H9 (cell line): ENCODE data around the gene OS9. TPM values are rescaled to one million over a fixed set of nuclear protein-coding genes. Genes with fewer than 3 reads are reported as not detected.
"Not testable (repeated sequence)": the region's sequence is repeated elsewhere in the genome, so short reads cannot be mapped to it uniquely, and the experiment has no call there.

ENCODE experiments used
- DNase-seq: peaks from one replicate; pipeline ENCODE4 v3.0.0-alpha.2; 2017
- H2AFZ ChIP-seq: one replicate; pipeline ENCODE4 v1.6.1; 2013; ENCODE audit warnings: mild to moderate bottlenecking, low read length, control low read depth, moderate library complexity
- H2AK5ac ChIP-seq: 2 replicates; pipeline ENCODE4 v1.6.1; 2013; ENCODE audit warnings: low read length, control low read depth, mixed read lengths; ENCODE audit not compliant: insufficient read length
- H2BK120ac ChIP-seq: one replicate; pipeline ENCODE4 v1.6.1; 2013; ENCODE audit warnings: low read depth, mild to moderate bottlenecking, low read length, control low read depth, inconsistent platforms; ENCODE audit not compliant: poor library complexity, severe bottlenecking
- H2BK12ac ChIP-seq: 2 replicates; pipeline ENCODE4 v1.6.1; 2013; ENCODE audit warnings: low read length, control low read depth, mixed read lengths, low read depth; ENCODE audit not compliant: insufficient read length
- H2BK15ac ChIP-seq: 2 replicates; pipeline ENCODE4 v1.6.1; 2013; ENCODE audit warnings: low read depth, low read length, control low read depth
- H2BK20ac ChIP-seq: one replicate; pipeline ENCODE4 v1.6.1; 2013; ENCODE audit warnings: low read depth, mild to moderate bottlenecking, low read length, control low read depth, inconsistent platforms; ENCODE audit not compliant: poor library complexity, severe bottlenecking
- H2BK5ac ChIP-seq: 2 replicates; pipeline ENCODE4 v1.6.1; 2013; ENCODE audit warnings: low read length, control low read depth, mixed read lengths; ENCODE audit not compliant: insufficient read length
- H3K14ac ChIP-seq: 2 replicates; pipeline ENCODE4 v1.6.1; 2013; ENCODE audit warnings: low read length, control low read depth; ENCODE audit not compliant: insufficient read depth
- H3K18ac ChIP-seq: 2 replicates; pipeline ENCODE4 v1.6.1; 2013; ENCODE audit warnings: low read depth, mild to moderate bottlenecking, mixed read lengths, low read length, control low read depth; ENCODE audit not compliant: insufficient read length
- H3K23ac ChIP-seq: 2 replicates; pipeline ENCODE4 v1.6.1; 2013; ENCODE audit warnings: low read length, control low read depth, mixed read lengths, low read depth; ENCODE audit not compliant: insufficient read length
- H3K23me2 ChIP-seq: 2 replicates; pipeline ENCODE4 v1.6.1; 2013; ENCODE audit warnings: low read depth, mild to moderate bottlenecking, mixed read lengths, low read length, control low read depth; ENCODE audit not compliant: insufficient read length, poor library complexity, severe bottlenecking
- H3K27ac ChIP-seq: 2 replicates; pipeline ENCODE4 v1.5.1; 2013; ENCODE audit warnings: low read length, control low read depth, mixed read lengths, low read depth; ENCODE audit not compliant: insufficient read length
- H3K27me3 ChIP-seq: 2 replicates; pipeline ENCODE4 v1.6.1; 2013; ENCODE audit warnings: low read length, control low read depth, inconsistent platforms; ENCODE audit not compliant: insufficient read depth
- H3K4ac ChIP-seq: 2 replicates; pipeline ENCODE4 v1.6.1; 2013; ENCODE audit warnings: low read depth, mild to moderate bottlenecking, control low read depth, inconsistent platforms, low read length, moderate library complexity
- H3K4me1 ChIP-seq: 2 replicates; pipeline ENCODE4 v1.6.1; 2013; ENCODE audit warnings: low read length, control low read depth, inconsistent platforms; ENCODE audit not compliant: insufficient read depth
- H3K4me2 ChIP-seq: 2 replicates; pipeline ENCODE4 v1.6.1; 2013; ENCODE audit warnings: low read length, control low read depth, mixed read lengths; ENCODE audit not compliant: insufficient read length, insufficient read depth
- H3K56ac ChIP-seq: 2 replicates; pipeline ENCODE4 v1.6.1; 2013; ENCODE audit warnings: low read depth, mild to moderate bottlenecking, mixed read lengths, low read length, control low read depth; ENCODE audit not compliant: insufficient read length
- H3K79me1 ChIP-seq: 2 replicates; pipeline ENCODE4 v1.6.1; 2013; ENCODE audit warnings: low read depth, mild to moderate bottlenecking, moderate library complexity, low read length, control low read depth, inconsistent platforms; ENCODE audit not compliant: insufficient read depth, poor library complexity, severe bottlenecking
- H3K79me2 ChIP-seq: 2 replicates; pipeline ENCODE4 v1.6.1; 2013; ENCODE audit warnings: low read length, control low read depth, inconsistent platforms; ENCODE audit not compliant: insufficient read depth
- H3K9ac ChIP-seq: 2 replicates; pipeline ENCODE4 v1.6.1; 2013; ENCODE audit warnings: low read length, control low read depth, mixed read lengths; ENCODE audit not compliant: insufficient read length; ENCODE audit errors: extremely low read depth
- H3K9me3 ChIP-seq: one replicate; pipeline ENCODE4 v1.6.1; 2013; ENCODE audit warnings: low read depth, low read length, inconsistent platforms; ENCODE audit not compliant: control insufficient read depth
- H3T11ph ChIP-seq: one replicate; pipeline ENCODE4 v1.6.1; 2013; ENCODE audit warnings: mild to moderate bottlenecking, low read length, control low read depth, inconsistent platforms
- H4K20me1 ChIP-seq: one replicate; pipeline ENCODE4 v1.6.1; 2013; ENCODE audit not compliant: control insufficient read depth, insufficient read length, insufficient read depth
- H4K5ac ChIP-seq: 2 replicates; pipeline ENCODE4 v1.6.1; 2013; ENCODE audit warnings: low read depth, mild to moderate bottlenecking, mixed read lengths, low read length, control low read depth; ENCODE audit not compliant: insufficient read length
- H4K8ac ChIP-seq: replicated peaks from 2 replicates; pipeline ENCODE4 v1.6.1; 2013; ENCODE audit warnings: low read length, control low read depth, mixed read lengths, low read depth; ENCODE audit not compliant: insufficient read length
- H4K91ac ChIP-seq: 2 replicates; pipeline ENCODE4 v1.6.1; 2013; ENCODE audit warnings: low read depth, mild to moderate bottlenecking, moderate library complexity, mixed read lengths, low read length, control low read depth; ENCODE audit not compliant: insufficient read length
- H3K27ac Mint-ChIP-seq, 3 experiments: 2 replicates in 2 of 3; 3 replicates in 1 of 3; pipeline ENCODE4 v1.8.0; 2020 to 2021; ENCODE audit warnings: mixed read lengths in 3 of 3, mild to moderate bottlenecking in 1 of 3, moderate library complexity in 1 of 3
- H3K27me3 Mint-ChIP-seq: 2 replicates; pipeline ENCODE4 v1.8.0; 2021; ENCODE audit warnings: low read depth, mild to moderate bottlenecking, moderate library complexity, mixed read lengths
- H3K36me3 Mint-ChIP-seq, 3 experiments: 2 replicates in 2 of 3; 3 replicates in 1 of 3; pipeline ENCODE4 v1.8.0; 2020 to 2021; ENCODE audit warnings: low read depth in 3 of 3, mixed read lengths in 3 of 3; ENCODE audit not compliant: insufficient read depth in 1 of 3
- H3K4me1 Mint-ChIP-seq, 2 experiments: 2 replicates each; pipeline ENCODE4 v1.8.0; 2020; ENCODE audit warnings: mixed read lengths in 2 of 2
- H3K4me3 Mint-ChIP-seq, 2 experiments: 2 replicates in 1 of 2; 3 replicates in 1 of 2; pipeline ENCODE4 v1.8.0; 2020 to 2021; ENCODE audit warnings: mild to moderate bottlenecking in 2 of 2, mixed read lengths in 2 of 2, moderate library complexity in 1 of 2
- H3K9me3 Mint-ChIP-seq, 2 experiments: 2 replicates in 1 of 2; 3 replicates in 1 of 2; pipeline ENCODE4 v1.8.0; 2020; ENCODE audit warnings: mild to moderate bottlenecking in 2 of 2, mixed read lengths in 2 of 2, moderate library complexity in 1 of 2
- WGBS: extraction: QIAGEN DNeasy Blood & Tissue Kit; methylation state at CpG from one replicate; pipeline ENCODE4 v1.1.7; 2013; ENCODE audit warnings: missing lambda C conversion rate, low lambda C conversion rate, mixed read lengths; ENCODE audit not compliant: insufficient read length; ENCODE audit errors: extremely low coverage; 5-methylcytosine and 5-hydroxymethylcytosine counted together
- total RNA-seq: library from RNA; stranded (reverse); gene quantifications from 2 replicates; pipeline ENCODE4 v1.2.1, GENCODE V29; 2021

Gene OS9
- total RNA-seq, 1 experiment from 2014 or later = 112 TPM

DNA sequence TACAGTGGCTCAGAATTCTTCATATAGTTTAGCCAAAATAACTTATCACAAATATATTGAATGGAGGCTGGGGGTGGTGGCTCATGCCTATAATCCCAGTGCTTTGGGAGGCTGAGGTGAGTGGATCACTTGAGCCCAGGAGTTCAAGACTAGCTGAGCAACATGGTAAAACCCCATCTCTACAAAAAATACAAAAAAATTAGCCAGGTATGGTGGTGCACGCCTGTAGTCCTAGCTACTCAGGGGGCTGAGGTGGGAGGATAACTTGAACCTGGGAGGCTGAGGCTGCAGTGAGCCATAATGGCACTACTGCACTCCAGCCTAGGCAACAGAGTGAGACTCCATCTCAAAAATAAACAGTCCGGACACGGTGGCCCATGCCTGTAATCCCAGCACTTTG lies 22.1 kb upstream of the OS9 start:
- not testable (repeated sequence) for H3K9ac ChIP-seq, H3K14ac ChIP-seq, H4K8ac ChIP-seq, H3K18ac ChIP-seq, H3K56ac ChIP-seq, H3K27ac ChIP-seq, H2AFZ ChIP-seq, H3K36me3 Mint-ChIP-seq, H3K4ac ChIP-seq, H3K9me3 ChIP-seq, H3K4me1 Mint-ChIP-seq, H2BK120ac ChIP-seq, H2BK15ac ChIP-seq, H4K20me1 ChIP-seq, H4K91ac ChIP-seq, H3T11ph ChIP-seq, DNase-seq, H2BK5ac ChIP-seq, H3K23me2 ChIP-seq, H3K4me1 ChIP-seq, H3K4me3 Mint-ChIP-seq, H3K27me3 ChIP-seq, H4K5ac ChIP-seq, H3K79me2 ChIP-seq, H2BK20ac ChIP-seq, H2BK12ac ChIP-seq, H3K79me1 ChIP-seq, H2AK5ac ChIP-seq, H3K4me2 ChIP-seq, H3K23ac ChIP-seq, H3K27ac Mint-ChIP-seq
- Mint-ChIP-seq H3K9me3 (peaks cover 35 to 54% of the 10 kb centered on the region in 2 experiments), H3K27me3 (peaks cover 24% of the 10 kb centered on the region)
- WGBS = no CpG with 5 or more reads among the region's 3 CpGs
